Right ventricle myocardium inferior (tissue), 1 donor: ENCODE measurements around the gene SPECC1. TPM values are rescaled to one million over a fixed set of nuclear protein-coding genes. Genes with fewer than 3 reads are reported as not detected.
"Not testable (repeated sequence)": the region's sequence is repeated elsewhere in the genome, so short reads cannot be mapped to it uniquely, and the experiment has no call there.

Source experiments
- ATAC-seq: fragments of 200-7000 bp; cut with Tn5 transposase; one replicate; pipeline ENCODE4 v1.9.1; 2020; ENCODE audit warnings: mild to moderate bottlenecking, moderate library complexity
- DNase-seq: peaks from one replicate; pipeline ENCODE4 v3.0.0; 2021; ENCODE audit errors: missing footprints
- intact Hi-C: fragments of 100-400 bp; cut with DNase I; formaldehyde crosslinking; loops from one replicate; pipeline ENCODE4 v1.11.0; 2022
- total RNA-seq: library from RNA; stranded (reverse); fragmentation: NEBNext Ultra II Directional; extraction: Animal tissue kit (Norgen Biotek cat#: 25700); gene quantifications from one replicate; pipeline ENCODE4 v1.2.1, GENCODE V29; 2021
- donor health status: DM: no; HTN: yes; CAD: no; lungs with severe emphysema.

The SPECC1 gene
- total RNA-seq, 1 donor from 2014 or later: 10.5 TPM

GRCh38 chr17:20300436-20300934, 291.3 kb downstream of the SPECC1 start:
- DNase-seq (no peak), ATAC-seq (no peak)
- intact Hi-C loops: no loop called here

GRCh38 chr17:20302246-20302917, 293.2 kb downstream of the SPECC1 start:
- intact Hi-C loops: no loop called here
- no peak for ATAC-seq
- no peak for DNase-seq

DNA sequence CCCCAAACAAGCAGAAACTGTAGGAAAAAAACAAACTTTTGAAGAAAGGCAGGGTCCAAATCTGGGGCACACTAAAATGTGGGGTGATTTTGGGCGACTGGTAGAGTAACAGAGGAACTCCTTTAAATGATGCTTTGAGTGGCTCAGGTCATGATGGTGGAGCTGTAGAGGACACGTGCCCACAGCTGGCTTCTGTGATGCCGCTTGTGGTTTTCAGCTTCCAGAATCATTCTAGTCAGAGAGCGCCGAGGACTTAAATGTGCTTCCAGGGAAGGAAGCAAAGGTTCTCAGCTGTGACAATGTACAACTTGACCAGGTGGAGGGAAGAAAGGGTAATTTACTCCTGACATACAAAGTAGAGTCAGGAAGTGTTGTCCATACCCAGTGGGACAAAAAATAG, 295.8 kb downstream of the SPECC1 start:
- DNase-seq (no peak), ATAC-seq (no peak)
- intact Hi-C loops: no loop called here

- intact Hi-C loops: no loop called here
- DNase-seq: no peak
- ATAC-seq: no peak
Observed at GRCh38 chr17:20306924-20307323, 297.8 kb downstream of the SPECC1 start.

DNA sequence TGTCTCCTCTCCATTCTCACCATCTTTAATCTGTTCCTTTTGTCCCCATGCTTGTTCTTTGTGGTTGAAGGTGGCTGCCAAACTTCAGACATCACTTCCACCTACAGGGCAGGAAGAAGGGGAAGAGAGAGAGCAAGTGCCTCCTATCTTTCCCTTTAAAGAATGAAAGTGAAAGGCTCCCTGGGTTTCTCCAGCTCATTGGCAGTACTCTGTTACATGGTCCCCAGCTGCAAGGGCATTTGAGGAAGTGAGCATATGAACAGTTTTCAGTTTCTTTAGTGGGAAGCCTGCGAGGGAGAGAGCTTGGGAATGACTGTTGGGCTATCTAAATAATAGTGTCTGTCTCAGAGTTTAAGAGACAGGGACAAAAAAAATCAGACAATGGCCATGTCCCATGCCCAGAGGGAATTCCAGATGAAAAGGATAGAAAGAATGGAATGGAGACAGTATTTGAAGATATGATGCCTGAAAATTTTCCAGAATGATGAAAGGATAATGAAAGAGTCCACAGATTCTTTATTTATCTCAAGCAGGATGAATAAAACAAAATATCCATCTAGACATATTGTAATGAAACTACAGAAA, 298.3 kb downstream of the SPECC1 start:
- no peak for DNase-seq
- intact Hi-C loops: no loop called here
- ATAC-seq: no peak

GRCh38 chr17:20310481-20310880, 301.3 kb downstream of the SPECC1 start:
- intact Hi-C loops: loop anchor here (5.0 kb wide), 1 partner anchor 318 kb away; no protein-coding TSS in a partner anchor
- no peak for ATAC-seq
- DNase-seq: no peak

DNA sequence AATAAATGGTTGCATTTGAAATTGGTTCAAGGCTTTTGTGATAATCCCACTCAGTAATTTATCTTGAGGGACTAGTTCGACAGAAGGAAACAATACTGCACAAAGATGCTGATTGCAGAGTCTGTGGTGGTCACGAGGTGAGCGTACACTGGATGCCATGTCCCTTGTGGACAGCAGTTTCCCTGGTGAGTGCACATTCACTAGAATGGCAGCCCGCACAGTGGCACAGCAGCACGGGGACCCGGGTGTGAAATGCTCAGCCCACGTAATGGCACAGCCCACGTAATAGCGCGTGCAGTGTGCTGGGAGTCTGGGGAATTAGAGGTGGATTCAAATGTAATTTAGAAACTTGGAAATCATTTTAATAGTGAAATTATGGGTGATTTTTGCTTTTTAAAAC, 304.1 kb downstream of the SPECC1 start:
- intact Hi-C loops: loop anchor here (5.0 kb wide), 1 partner anchor 321 kb away; no protein-coding TSS in a partner anchor
- ATAC-seq (no peak), DNase-seq (no peak)

DNA sequence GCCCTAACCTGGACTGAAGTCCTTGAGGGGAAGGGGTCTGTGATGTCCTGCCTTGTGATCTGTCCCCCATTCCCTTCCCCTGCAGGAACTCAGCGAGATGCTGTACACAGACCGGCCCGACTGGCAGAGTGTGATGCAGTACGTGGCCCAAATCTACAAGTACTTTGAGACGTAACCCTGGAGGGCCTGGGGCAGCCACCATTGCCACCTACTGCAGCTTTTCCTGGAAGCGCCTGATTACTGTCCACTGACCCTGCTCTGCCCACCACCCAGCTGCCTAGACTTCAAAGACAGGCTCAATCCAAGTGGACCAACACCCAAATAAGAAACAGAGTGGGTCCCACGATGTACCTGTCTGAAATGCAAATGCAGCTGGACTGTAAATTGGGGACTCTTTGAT, 304.7 kb downstream of the SPECC1 start:
- intact Hi-C loops: loop anchor here (5.0 kb wide), 1 partner anchor 322 kb away; no protein-coding TSS in a partner anchor
- ATAC-seq (no peak), DNase-seq (no peak)

DNA sequence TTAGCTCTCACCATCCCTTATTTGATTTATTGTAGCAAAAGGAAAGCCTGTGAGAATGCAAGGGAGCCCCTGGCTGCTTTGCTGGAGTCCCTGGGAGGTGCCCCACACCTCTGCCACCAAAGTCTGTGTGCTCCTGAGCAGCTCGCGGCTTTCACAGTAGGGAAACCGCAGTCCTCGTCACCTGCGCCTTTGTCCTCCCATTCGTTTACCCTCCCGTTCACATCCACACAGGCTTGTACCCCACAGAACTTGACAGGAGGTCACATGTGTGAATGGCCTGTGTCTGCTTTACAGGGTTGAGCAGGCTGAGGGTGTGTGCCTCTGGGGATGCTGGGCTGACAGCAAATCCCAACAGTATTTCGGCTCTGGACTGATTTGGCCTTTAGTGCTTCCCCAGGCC, 305.7 kb downstream of the SPECC1 start:
- intact Hi-C loops: loop anchor here (5.0 kb wide), 1 partner anchor 323 kb away; no protein-coding TSS in a partner anchor

DNA sequence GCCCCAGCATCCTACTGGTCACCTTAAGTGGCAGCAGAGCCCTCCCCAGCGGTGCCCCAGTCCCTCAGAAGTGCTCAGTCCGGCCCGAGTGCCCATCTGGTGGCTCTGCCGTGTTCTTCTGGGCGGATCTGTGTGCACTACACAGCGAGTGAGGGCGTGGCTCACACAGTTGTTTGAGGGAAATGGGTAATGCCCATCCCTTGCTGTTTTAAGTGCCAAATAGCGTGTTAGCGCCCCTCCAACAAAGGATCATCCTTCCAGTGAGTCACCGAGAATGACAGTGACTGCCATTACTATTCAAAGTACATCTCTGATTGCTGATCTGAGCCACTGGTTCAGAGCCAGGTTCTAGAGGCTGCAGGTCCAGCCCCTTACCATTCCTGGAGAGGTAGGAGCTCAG, 306.2 kb downstream of the SPECC1 start:
- no peak for DNase-seq
- ATAC-seq: no peak
- intact Hi-C loops: no loop called here

More for the DNA sequence above, 305.7 kb downstream of the SPECC1 start:
- DNase-seq (no peak), ATAC-seq (no peak)

- intact Hi-C loops: no loop called here
- ATAC-seq: no peak
- no peak for DNase-seq
Observed at GRCh38 chr17:20315821-20316220, 306.7 kb downstream of the SPECC1 start.

DNA sequence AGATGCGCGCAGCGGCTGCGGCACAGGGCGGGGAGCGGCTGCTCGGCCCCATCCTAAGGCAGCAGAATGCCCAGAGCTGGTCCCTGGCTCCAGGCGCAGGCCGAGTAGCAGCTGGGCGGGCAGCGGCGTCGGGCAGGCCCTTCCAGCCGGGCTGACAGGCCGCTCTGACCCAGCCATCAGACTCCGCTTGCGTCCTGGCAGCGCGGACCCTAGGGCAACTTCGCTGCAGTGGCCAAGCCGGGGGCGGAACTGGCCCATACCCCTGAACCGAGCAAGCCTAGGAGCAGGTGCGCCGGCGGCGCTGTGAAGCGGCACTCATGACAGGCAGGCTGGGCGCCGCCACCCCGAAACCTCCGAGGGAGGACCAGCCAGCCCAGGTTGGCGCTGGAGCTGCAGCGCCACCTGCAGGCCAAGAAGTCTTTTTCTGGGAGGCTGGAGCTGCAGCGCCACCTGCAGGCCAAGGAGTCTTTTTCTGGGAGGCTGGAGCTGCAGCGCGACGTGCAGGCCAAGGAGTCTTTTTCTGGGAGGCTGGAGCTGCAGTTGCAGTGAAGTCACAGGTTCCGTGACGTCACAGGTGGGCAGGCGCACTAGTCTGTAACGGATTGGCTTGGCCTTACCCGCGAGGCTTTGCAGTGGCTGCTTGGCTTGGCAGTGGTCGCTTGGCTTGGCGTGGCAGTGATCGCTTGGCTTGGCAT, 311.5 kb downstream of the SPECC1 start:
- DNase-seq: peak; percentile 81
- intact Hi-C loops: loop anchor here (2.0 to 5.0 kb wide), 2 partner anchors 93 to 200 kb away; no protein-coding TSS in a partner anchor
- ATAC-seq: peak; percentile 76

DNA sequence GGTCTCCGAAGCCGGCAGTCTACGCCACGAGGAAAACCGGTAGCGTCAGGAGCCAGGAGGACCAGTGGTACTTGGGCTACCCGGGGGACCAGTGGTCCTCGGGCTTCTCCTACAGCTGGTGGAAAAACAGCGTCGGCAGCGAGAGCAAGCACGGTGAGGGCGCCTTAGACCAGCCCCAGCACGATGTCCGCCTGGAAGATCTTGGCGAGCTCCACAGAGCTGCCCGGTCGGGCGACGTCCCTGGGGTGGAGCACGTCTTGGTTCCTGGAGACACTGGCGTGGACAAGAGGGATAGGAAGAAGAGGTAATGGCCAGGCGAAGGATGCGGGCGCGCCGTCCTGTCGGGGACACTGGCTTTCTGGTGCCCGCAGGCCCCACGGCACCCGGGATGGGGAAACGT, 312.2 kb downstream of the SPECC1 start:
- ATAC-seq, DNase-seq: not testable (repeated sequence)
- intact Hi-C loops: loop anchor here (2.0 to 5.0 kb wide), 2 partner anchors 94 to 201 kb away; no protein-coding TSS in a partner anchor

DNA sequence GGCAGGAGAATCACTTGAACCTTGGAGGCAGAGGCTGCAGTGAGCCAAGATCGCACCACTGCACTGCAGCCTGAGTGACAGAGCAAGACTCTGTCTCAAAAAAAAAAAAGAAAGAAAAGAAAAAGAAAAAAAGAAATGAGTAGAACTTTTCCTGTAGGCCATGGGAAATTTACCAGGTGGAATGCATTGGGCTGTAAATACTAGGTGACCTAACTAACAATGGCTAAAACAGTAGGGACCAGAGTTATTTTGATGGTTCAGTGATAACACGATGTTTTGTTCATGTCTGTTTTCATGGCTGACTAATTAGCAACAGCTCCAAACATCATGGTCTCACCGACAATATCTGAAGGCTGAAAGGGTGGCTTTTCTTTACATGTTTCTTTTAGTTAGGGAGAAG, 318.6 kb downstream of the SPECC1 start:
- ATAC-seq, DNase-seq, intact Hi-C loops: not testable (repeated sequence)

- ATAC-seq, intact Hi-C loops, DNase-seq: not testable (repeated sequence)
Observed at GRCh38 chr17:20351405-20351804, 342.2 kb downstream of the SPECC1 start.

DNA sequence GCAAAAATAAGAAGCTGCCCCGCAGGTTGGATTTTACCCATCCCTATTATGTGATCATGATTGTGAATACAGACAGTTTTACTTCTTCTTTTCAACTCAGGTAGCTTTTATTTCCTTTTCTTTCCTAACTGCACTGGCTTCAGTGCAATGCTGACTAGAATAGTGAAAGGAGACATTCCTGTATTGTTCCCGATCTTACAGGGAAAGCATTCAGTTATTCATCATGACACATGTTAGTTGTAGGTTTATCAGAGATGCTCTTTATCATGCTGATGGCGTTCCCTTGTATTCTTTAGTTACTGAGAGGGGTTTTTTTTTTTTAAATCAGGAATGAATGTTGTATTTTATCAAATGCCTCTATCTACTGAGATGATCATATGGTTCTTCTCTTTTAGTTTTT, 343.4 kb downstream of the SPECC1 start:
- ATAC-seq, intact Hi-C loops, DNase-seq: not testable (repeated sequence)

GRCh38 chr17:20363846-20364245, 354.7 kb downstream of the SPECC1 start:
- ATAC-seq, DNase-seq, intact Hi-C loops: not testable (repeated sequence)
